ENCODE data around the gene PRAC1.
A peak's percentile ranks its signal among the peaks of the same experiment; 100 is the strongest.
"Not testable (repeated sequence)": the region's sequence is repeated elsewhere in the genome, so short reads cannot be mapped to it uniquely, and the experiment has no call there.

Gene PRAC1

GRCh38 chr17:48726916-48727286 lies 4.6 kb upstream of the PRAC1 start:
- no peak for DNase-seq (ENCODE audit: low spot score)

DNA sequence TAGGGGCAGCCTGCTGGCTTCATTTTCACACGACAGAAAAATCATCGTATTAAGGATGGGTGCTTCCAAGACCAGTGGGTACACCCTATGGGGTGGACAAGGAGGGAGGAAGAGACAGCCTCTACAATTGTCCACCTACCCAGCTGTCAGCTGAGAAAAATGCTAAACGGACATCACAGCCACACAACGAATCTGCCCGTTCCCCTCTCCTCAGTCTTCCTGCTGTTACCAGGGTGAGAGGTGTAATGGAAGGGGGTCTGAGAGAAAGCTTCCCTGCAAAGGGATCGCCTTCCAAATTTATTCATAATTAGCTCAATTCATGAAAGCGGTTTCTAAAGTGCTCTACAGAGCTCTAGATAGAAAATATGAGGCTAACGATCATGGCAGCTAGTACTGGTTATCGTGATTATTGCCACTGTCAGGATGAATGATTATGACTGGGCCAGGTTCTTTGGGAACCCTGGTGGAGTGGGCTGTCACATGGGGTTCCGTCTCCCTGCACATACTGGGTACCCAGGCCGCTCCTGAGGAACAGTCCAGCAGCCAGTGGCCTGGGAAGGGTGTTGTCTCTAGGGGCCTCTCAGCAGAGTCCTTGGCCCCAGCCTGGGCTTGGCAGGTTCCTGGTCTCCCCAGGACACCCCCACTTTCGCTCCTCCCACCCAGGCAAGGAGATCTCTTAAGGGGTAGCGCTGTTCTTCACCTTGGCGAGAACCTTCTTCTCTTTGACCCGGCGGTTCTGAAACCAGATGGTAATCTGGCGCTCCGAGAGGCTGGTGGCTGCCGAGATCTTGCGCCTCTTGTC lies 4.0 kb upstream of the PRAC1 start:
- DNase-seq (ENCODE audit: low spot score) = no peak

- no peak for DNase-seq (ENCODE audit: low spot score)
These were observed 3.2 kb upstream of the PRAC1 start for GRCh38 chr17:48725288-48726064.

DNA sequence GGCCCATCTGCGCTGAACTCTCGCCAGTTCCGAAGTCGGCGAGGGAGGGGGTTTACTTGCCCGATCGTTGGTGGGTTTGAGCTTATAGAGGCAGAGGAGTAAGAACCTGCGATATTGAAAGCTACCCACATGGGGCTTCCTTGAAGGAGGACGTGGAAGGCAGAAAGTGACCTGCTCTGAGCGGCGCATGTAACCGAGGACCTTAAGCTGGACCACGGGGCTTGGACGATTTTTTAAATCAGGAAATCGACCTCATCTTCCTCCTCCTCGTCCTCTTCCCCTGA lies 2.6 kb upstream of the PRAC1 start:
- DNase-seq (ENCODE audit: low spot score) = peak; percentile 53

DNA sequence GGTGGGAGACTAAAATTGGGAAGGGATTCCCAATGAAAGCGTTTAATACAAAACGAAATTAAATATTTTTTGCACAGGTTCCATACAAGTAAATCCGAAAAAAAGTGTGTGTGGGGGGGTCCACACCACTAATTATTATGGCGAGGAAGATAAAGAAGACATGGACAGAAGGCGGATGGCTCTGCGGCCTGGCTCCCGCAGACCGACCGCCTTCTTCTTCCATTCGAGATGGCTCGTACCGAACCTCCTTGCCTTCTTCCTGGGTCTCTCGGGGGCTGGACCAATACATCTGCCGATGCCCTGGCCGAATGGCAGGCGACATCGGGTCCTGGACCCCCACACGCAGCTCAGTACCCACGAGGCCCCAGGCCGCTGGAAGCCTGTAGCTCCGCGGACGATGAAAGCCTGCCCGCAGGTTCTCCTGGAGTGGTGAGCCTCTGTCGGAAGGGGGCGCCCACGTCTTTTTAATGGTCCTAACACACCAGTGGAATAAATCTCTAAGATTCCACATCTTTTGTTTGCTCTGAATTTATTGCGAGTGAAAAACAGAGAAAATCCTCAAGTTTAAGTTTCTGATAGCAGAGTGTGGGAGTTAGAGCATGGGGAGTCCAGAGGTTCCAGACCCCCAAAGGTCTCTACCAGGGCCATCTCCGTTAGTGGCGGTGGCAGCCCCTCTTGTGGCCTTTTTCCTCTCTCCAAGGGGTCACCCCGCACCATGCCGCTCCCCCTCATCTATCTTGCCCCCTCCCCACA lies 2.1 kb upstream of the PRAC1 start:
- peak; percentile 82 for DNase-seq (ENCODE audit: low spot score)

DNA sequence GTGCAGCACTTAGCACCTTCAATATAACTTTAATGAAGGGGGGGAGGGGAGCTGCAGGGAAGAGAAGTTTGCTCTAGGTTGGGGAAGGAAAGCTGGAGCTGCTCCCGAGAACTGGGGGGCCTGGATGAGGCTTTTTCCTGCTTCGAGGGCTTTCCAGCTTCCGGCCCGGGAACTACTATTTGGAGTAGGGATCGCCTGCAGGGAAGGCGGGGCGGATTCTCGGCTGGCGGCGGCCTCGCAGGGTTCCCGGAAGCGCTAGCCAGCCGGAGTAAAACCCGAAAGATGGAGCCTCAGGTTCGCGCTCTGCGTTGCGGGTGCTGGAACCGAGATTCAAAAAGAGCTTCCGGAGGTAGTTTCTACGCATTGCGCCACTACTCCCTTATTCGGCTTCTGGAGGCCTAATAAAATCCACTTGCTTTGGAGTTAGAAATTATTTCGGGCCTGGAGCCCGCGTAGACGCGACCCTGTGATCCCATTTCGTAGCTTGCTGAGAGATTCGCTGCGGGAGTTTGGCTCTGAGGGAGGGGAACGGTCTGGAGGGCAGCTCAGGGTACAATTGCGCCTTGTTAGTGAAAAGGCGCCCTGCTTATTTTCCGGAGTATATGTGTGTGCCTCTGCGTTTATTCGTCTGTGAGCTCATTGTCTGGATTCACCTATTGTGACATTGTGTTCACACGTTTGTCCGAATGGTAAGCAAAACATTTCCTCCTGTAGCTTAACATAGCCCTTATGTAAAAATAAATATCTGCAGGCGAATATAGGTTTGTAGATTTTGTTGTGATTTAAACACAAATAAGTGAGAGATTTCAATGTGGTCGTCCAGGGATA lies 1.3 kb upstream of the PRAC1 start:
- no peak for DNase-seq (ENCODE audit: low spot score)

GRCh38 chr17:48722915-48723422 lies 651 bp upstream of the PRAC1 start, which contains the start of gene PRAC2:
TSS of gene PRAC2 (plus strand) at chr17:48723185. CDS start at chr17:48724411, 1,226 bp downstream.
- DNase-seq (ENCODE audit: low spot score) = peak; percentile 41

DNA sequence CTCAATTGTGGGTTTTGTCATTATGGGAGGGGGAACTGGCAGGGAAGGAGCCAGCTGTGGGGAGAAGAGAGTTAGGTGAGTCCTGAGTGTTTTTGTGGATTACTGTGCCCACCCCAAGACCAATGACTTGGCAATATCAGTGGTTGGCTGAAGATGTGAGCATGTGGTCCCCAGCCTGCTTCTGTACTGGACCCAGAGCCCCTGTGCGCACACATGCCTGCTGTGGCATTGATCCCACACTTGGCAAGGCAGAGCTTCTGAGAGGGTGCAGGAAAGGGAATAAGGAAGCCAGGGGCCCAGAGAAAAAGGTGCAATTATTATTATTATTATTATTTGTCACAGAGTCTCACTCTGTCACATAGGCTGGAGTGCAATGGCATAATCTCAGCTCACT lies 1.3 kb downstream of the PRAC1 start:
- DNase-seq (ENCODE audit: low spot score) = no peak

GRCh38 chr17:48720266-48721008 lies 1.9 kb downstream of the PRAC1 start:
- no peak for DNase-seq (ENCODE audit: low spot score)

- no peak for DNase-seq (ENCODE audit: low spot score)
These were observed 2.6 kb downstream of the PRAC1 start for GRCh38 chr17:48719642-48720265.

DNA sequence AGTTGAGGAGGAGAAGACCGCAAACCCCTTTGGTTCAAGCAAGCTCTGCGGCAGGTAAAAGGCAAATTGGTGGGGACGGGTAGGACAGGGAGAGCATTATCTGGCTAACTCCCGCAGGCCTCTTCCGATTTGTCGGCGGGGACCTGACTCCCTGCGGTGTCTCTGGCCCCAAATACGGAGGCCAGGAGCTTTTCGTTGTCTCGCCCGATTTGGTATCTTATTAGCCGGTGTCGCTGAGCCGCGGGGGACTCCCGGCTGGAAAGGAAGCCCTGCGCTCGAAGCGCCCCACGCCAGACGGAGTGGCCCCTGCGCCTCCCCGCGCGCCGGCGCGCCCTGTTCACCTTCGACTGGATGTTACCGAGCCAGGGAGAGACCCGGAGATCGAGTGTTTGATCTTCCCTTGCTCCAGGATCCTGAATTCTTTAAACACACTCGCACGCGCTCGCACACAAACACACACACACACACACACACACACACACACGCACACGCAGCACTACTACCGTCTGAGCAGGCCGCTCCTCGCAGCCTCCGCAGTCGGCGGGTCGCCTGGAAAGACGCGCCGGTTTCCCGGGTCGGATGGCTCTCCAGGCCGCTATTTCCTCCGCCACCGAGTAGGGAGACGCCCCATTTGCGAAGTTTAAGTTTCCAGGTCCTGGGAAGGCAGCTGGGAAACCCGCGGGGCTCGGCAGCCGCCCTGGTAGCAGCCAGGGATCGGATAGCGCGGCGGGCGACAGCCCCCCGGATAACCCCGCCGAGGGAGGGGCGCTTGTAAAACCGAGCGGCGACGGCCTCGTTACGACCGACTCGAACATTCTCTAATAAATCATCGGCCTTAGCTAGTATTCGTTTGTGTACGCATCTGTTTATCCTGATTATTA lies 3.3 kb downstream of the PRAC1 start:
- DNase-seq (ENCODE audit: low spot score) = no peak

DNA sequence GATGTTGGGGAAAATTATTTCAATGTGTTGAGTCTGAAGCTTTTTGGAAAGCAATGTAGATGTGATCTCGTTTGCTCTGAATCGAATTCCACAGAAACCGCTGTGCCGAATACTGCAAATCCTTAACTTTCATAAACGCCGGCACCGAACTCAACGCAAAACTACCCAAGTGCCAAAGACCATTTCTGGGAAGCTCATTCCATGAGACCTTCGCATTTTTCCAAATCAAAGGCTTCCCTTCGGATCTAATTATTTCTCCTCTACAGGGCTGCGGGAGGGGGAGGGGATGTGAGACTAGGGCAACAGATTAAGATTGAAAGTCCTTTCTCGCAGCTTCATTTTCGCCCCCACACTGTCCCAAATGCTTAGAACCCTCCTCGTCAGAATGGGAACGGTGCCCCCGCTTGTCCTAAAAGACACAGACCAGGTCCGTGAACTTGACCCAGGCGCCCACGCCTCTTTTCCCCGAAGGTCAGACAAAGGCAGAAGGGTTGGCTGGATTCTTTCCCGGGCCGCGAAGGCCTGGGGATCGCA lies 4.0 kb downstream of the PRAC1 start:
- DNase-seq (ENCODE audit: low spot score) = no peak

- DNase-seq (ENCODE audit: low spot score) = no peak
These were observed 4.7 kb downstream of the PRAC1 start for GRCh38 chr17:48717367-48718226.

DNA sequence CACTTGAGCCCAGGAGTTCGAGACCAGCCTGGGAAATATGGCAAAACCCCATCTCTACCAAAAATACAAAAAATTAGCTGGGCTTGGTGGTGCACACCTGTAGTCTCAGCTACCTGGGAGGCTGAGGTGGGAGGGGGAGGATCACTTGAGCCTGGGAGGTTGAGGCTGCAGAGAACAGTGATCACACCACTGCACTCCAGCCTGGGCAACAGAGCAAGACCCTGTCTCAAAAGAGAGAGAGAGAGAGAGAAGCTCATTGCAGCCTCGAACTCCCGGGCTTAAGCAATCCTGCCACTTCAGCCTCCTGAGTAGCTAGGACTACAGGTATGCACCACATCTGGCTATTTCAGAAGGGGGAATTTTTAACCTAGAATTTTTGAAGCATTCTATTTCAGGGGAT lies 5.8 kb downstream of the PRAC1 start:
- not testable (repeated sequence) for DNase-seq (ENCODE audit: low spot score)

GRCh38 chr17:48715496-48716399 lies 6.6 kb downstream of the PRAC1 start:
- no peak for DNase-seq (ENCODE audit: low spot score)

- DNase-seq (ENCODE audit: low spot score) = no peak
These were observed 11.2 kb downstream of the PRAC1 start for GRCh38 chr17:48711128-48711527.

Measured in cerebellar cortex (tissue), 1 donor.